Peyer's patch (tissue), 4 donors: ENCODE data around the gene PTPRQ. TPM values are rescaled to one million over a fixed set of nuclear protein-coding genes. Genes with fewer than 3 reads are reported as not detected.

ENCODE experiments used
- DNase-seq, 3 donors: peaks; one replicate each; pipeline ENCODE4 v3.0.0-alpha.2; 2017 to 2019
- H3K27ac ChIP-seq, 4 donors: fragments of 200-600 bp; sonication (generic); one replicate each; pipeline ENCODE4 v1.5.1; 2016 to 2019
- H3K27me3 ChIP-seq, 2 donors: fragments of 200-600 bp; sonication (generic); one replicate each; pipeline ENCODE4 v1.5.1; 2019
- H3K36me3 ChIP-seq, 3 donors: fragments of 200-600 bp; sonication (generic); one replicate each; pipeline ENCODE4 v1.5.1; 2016 to 2019
- H3K4me1 ChIP-seq, 4 donors: fragments of 200-600 bp; sonication (generic); one replicate each; pipeline ENCODE4 v1.5.1; 2016 to 2019
- H3K4me3 ChIP-seq, 4 donors: fragments of 200-600 bp; sonication (generic); 1 replicate in 3 of 4; 2 replicates in 1 of 4; pipeline ENCODE4 v1.5.1; 2016 to 2019; ENCODE audit warnings: mild to moderate bottlenecking in 1 of 4
- H3K9me3 ChIP-seq, 4 donors: fragments of 200-600 bp; sonication (generic); one replicate each; pipeline ENCODE4 v1.5.1; 2016 to 2019; ENCODE audit warnings: mild to moderate bottlenecking in 1 of 4
- POLR2A ChIP-seq, 2 donors: fragments of 450-650 bp; IDR thresholded peaks; one replicate each; pipeline ENCODE4 v1.5.1; 2017; ENCODE audit warnings: antibody characterized with exemption in 2 of 2, mild to moderate bottlenecking in 2 of 2, moderate library complexity in 2 of 2
- total RNA-seq, 4 donors: library from RNA; depleted of rRNA; stranded (reverse); fragments of >200 nt; gene quantifications; one replicate each; pipeline ENCODE4 v1.1.0, GENCODE V29; 2016
- TF ChIP-seq, protein P1 (sequence below), 6 experiments: fragments of 450-650 bp in 4 of 6; fragments of 200-600 bp in 2 of 6; sonication (generic) in 1 of 6; IDR thresholded peaks; one replicate each; pipeline ENCODE4 v1.5.1; 2017 to 2019; ENCODE audit warnings: antibody characterized with exemption in 6 of 6, mild to moderate bottlenecking in 3 of 6, moderate library complexity in 1 of 6

Gene PTPRQ
- total RNA-seq, 4 donors from 2014 or later, result 0.13 TPM; not detected in 3

DNA sequence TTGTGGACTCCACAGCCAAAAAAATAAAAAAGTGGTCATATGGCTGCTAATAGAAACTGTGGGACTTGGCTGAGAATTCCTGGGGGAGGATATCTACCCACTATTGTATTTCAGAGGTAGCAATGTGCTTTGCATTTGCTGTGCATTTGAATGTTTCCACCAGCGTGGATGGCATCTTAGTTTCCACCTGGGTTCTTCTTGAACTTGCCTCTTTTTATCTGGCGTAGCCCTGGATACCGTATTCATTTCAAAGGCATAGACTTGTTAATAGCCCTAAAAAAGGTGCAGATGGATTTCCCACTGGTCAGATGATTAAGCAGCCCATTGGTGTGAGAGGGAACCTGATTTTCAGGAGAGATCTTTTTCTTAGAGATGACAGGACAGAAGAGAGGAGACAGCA lies 270.8 kb downstream of the PTPRQ start:
- no peak overlapping the region for H3K27ac ChIP-seq
- peaks cover 0 to 4% of the 10 kb centered on the region in 2 donors for H3K27me3 ChIP-seq
- H3K36me3 ChIP-seq, result no peaks in the 10 kb centered on the region
- no peaks in the 10 kb centered on the region for H3K9me3 ChIP-seq
- H3K4me3 ChIP-seq, result no peak overlapping the region
- DNase-seq, result no peak
- TF ChIP-seq, protein P1, sequence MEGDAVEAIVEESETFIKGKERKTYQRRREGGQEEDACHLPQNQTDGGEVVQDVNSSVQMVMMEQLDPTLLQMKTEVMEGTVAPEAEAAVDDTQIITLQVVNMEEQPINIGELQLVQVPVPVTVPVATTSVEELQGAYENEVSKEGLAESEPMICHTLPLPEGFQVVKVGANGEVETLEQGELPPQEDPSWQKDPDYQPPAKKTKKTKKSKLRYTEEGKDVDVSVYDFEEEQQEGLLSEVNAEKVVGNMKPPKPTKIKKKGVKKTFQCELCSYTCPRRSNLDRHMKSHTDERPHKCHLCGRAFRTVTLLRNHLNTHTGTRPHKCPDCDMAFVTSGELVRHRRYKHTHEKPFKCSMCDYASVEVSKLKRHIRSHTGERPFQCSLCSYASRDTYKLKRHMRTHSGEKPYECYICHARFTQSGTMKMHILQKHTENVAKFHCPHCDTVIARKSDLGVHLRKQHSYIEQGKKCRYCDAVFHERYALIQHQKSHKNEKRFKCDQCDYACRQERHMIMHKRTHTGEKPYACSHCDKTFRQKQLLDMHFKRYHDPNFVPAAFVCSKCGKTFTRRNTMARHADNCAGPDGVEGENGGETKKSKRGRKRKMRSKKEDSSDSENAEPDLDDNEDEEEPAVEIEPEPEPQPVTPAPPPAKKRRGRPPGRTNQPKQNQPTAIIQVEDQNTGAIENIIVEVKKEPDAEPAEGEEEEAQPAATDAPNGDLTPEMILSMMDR (IDR thresholded peaks at IDR 0.05), result no peak
- no peak for TF ChIP-seq POLR2A (IDR thresholded peaks at IDR 0.05)
- no peaks in the 10 kb centered on the region for H3K4me1 ChIP-seq

DNA sequence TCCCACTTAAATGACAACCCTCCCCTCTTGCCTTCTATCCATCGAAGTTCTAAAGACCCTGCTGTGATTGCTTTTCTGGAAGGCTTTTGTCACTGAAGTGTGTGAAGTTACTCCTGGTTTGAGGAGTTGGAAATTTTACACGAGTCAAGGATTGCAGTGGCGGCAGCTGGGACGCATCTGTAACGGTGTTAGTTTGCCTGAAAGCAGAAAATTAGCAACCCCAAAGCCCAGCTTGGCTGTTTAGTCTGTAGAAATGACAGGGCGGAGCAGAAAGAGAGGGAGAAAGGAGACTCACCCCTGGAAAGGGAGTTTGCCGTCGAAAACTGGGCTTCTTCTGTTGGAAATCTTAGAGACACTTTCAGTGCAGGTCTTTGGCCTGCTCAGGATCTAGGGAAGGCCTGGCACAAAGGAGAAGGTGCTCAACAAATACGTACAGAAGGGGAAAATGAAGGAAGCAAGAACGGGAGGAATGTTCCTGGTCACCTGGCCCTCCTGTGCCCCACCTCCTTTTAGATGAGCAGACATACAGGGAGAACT lies 271.7 kb downstream of the PTPRQ start:
- no peak for DNase-seq
- Histone ChIP-seq H3K4me3 (no peak overlapping the region), H3K4me1 (no peaks in the 10 kb centered on the region), H3K9me3 (no peaks in the 10 kb centered on the region), H3K27me3 (peaks cover 0 to 4% of the 10 kb centered on the region in 2 donors), H3K36me3 (no peaks in the 10 kb centered on the region), H3K27ac (no peak overlapping the region)
- no peak for TF ChIP-seq POLR2A (IDR thresholded peaks at IDR 0.05)
- TF ChIP-seq, protein P1 (IDR thresholded peaks at IDR 0.05), result no peak

DNA sequence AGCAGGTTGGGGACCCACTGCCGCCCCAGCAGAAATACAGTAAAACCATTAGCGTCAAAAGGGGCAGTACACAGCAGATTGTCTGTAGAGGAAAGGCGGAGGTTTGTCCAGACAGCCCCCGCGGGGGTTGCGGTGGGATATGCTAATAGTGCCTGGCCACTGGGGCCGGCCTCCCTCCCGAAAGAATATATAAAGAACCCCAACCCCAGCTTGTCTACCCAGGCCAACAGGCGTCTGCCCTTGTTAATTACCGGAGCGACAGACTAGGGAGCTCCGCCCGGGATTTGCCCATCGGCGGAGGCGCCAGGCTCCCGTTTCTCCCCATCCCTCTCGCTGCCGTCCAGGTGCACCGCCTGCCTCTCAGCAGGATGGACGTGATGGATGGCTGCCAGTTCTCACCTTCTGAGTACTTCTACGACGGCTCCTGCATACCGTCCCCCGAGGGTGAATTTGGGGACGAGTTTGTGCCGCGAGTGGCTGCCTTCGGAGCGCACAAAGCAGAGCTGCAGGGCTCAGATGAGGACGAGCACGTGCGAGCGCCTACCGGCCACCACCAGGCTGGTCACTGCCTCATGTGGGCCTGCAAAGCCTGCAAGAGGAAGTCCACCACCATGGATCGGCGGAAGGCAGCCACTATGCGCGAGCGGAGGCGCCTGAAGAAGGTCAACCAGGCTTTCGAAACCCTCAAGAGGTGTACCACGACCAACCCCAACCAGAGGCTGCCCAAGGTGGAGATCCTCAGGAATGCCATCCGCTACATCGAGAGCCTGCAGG lies 272.8 kb downstream of the PTPRQ start, which contains the start of gene MYF5:
Gene MYF5, plus strand, starts transcription at position 217 of the 774 bp plus-strand sequence. Its CDS starts 152 bp downstream, at position 369.
- no peak within 1 kb of the TSS for H3K27ac ChIP-seq
- H3K4me1 ChIP-seq, result no peaks in the 10 kb centered on the region
- H3K9me3 ChIP-seq, result no peaks in the 10 kb centered on the region
- no peak within 1 kb of the TSS for H3K4me3 ChIP-seq
- TF ChIP-seq POLR2A (IDR thresholded peaks at IDR 0.05), result no peak
- TF ChIP-seq, protein P1 (IDR thresholded peaks at IDR 0.05), result no peak
- peaks cover 0 to 4% of the 10 kb centered on the region in 2 donors for H3K27me3 ChIP-seq
- H3K36me3 ChIP-seq, result no peaks in the 10 kb centered on the region
- DNase-seq, result no peak

DNA sequence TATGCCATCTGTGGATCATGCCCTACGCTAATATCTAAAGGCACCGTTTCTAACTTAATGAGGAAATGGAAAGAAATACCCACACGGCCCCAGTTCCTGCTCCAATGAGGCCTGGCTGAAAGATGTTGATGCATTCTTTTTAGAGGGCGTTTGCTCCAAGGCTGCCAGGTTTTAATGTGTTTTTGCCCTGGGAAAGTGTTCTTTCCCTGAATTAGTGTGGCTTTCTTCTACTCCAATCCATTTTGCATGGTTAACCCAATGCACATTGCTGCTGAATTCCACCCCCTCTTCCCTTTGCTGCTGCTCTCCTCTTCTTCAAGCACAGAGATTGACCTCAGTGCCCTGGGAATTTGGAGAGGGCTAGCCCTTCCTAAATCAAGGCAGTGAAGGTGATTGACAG lies 273.8 kb downstream of the PTPRQ start:
- no peak overlapping the region for H3K27ac ChIP-seq
- no peaks in the 10 kb centered on the region for H3K9me3 ChIP-seq
- TF ChIP-seq POLR2A (IDR thresholded peaks at IDR 0.05), result no peak
- TF ChIP-seq, protein P1 (IDR thresholded peaks at IDR 0.05), result no peak
- H3K4me1 ChIP-seq, result no peaks in the 10 kb centered on the region
- no peak for DNase-seq
- no peaks in the 10 kb centered on the region for H3K36me3 ChIP-seq
- H3K27me3 ChIP-seq, result peaks cover 0 to 4% of the 10 kb centered on the region in 2 donors
- H3K4me3 ChIP-seq, result no peak overlapping the region

DNA sequence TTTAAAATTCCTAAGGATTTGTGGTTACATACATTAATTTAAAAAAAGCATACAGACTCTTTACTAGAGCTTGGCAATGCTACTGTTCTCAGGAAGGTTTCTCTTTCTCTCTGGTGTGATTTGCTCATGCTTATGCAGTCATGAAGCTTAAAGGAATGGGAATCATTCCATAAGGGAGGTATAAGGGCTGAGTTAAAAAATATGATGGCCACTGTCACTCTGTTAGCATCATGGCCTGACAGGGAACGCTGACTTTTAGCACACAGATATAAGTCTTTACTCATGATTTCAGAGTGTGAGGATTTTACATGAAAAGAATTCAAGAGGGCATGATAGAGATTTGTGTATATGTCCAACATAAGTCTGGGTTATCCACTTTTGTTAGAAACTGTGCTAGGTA lies 276.5 kb downstream of the PTPRQ start:
- Histone ChIP-seq H3K9me3 (no peaks in the 10 kb centered on the region), H3K4me1 (no peaks in the 10 kb centered on the region), H3K27ac (no peak overlapping the region), H3K4me3 (no peak overlapping the region), H3K27me3 (peaks cover 0 to 4% of the 10 kb centered on the region in 2 donors), H3K36me3 (no peaks in the 10 kb centered on the region)
- no peak for DNase-seq
- TF ChIP-seq, protein P1 (IDR thresholded peaks at IDR 0.05), result no peak
- TF ChIP-seq POLR2A (IDR thresholded peaks at IDR 0.05), result no peak
